BJ (cell line): ENCODE data around the gene TFEB. TPM values are rescaled to one million over a fixed set of nuclear protein-coding genes. Genes with fewer than 3 reads are reported as not detected.

Experiments used
- CTCF ChIA-PET: fragments of 350-600 bp; formaldehyde crosslinking; extraction: SDS; loops from one replicate; lab custom pipeline; 2021; ENCODE audit warnings: antibody characterized with exemption, inconsistent platforms; lab: Yijun Ruan, JAX
- POLR2A ChIA-PET: fragments of 300-600 bp; sonication (Branson Sonifier 250); formaldehyde crosslinking; extraction: SDS; loops from one replicate; lab custom pipeline; 2021; ENCODE audit warnings: antibody characterized with exemption; lab: Charles Lee
- DNase-seq: peaks from one replicate; pipeline ENCODE4 v3.0.0-alpha.2; 2011; ENCODE audit warnings: low read depth
- H3K27me3 ChIP-seq: 2 replicates; pipeline ENCODE4 v1.6.0; 2011; ENCODE audit warnings: low read length; ENCODE audit not compliant: control insufficient read depth, insufficient read depth
- H3K36me3 ChIP-seq: 2 replicates; pipeline ENCODE4 v1.5.1; 2011; ENCODE audit warnings: low read length; ENCODE audit not compliant: control insufficient read depth, insufficient read depth
- H3K4me3 ChIP-seq: 2 replicates; pipeline ENCODE4 v1.5.1; 2011; ENCODE audit warnings: low read depth, mild to moderate bottlenecking, control low read depth, low read length
- polyA plus RNA-seq: library from polyadenylated mRNA; depleted of rRNA; stranded (reverse); fragments of >200 nt; gene quantifications from 2 replicates; pipeline ENCODE4 v1.2.3, GENCODE V29; 2011
- TF ChIP-seq, protein P1 (sequence below): IDR thresholded peaks from 2 replicates; pipeline ENCODE4 v1.5.1; 2011; ENCODE audit warnings: low read depth, mild to moderate bottlenecking, control low read depth, inconsistent platforms, low read length, moderate library complexity; ENCODE audit not compliant: insufficient read depth

The TFEB gene
- polyA plus RNA-seq, 1 experiment: 21.9 TPM

DNA sequence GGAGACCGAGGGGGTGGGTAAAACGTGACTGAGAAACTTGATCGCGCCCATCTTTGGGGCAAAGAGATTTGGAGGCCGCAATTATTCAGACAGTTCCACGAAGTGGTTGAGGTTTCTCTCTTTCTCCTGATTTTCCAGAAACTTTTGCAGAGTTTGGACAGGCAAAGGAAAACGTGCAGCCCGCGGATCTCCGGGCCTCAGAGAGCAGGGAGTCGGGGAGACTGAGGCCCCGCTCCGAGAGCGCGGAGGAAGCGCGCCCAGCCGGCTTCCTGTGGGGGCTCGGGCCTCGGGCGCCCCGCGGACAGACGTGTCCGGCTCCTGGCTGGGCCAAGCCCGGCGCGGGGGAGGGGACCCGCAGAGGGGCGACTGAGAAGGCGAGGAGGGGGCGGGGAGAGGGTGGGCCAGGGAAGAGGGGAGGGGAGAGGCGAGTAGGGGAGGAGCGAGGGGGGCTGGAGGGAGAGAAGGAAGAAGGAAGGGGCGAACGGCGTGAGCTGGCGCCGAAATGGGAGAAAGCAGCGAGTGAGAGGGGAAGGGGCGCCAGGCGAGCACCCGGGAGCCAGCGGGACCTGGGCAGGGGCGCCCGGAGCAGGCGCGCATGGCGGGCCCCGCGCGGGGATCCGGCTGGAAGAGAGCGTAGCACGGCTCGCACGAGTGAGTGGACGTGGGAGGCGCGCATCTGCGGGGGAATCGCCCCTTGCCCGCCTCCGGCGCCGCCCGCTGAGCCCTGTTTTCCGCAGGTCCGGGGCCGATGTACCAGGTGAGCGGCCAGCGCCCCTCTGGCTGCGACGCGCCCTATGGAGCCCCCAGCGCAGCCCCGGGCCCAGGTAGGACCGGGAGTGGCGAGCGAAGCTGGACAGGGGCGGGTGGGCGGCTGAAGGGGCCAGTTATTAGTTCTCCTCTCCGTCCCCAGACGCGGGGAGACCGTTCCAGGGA, 97.1 kb downstream of the TFEB start, which contains the start of gene MDFI:
Gene MDFI, plus strand, starts transcription at position 467 of the 933 bp plus-strand sequence. Its CDS starts 282 bp downstream, at position 749.
- POLR2A ChIA-PET: no interaction called here
- Histone ChIP-seq H3K27me3 (peaks cover 60% of the 10 kb centered on the region), H3K36me3 (no peaks in the 10 kb centered on the region), H3K4me3 (no peak within 1 kb of the TSS)
- CTCF ChIA-PET: no interaction called here
- TF ChIP-seq, protein P1, sequence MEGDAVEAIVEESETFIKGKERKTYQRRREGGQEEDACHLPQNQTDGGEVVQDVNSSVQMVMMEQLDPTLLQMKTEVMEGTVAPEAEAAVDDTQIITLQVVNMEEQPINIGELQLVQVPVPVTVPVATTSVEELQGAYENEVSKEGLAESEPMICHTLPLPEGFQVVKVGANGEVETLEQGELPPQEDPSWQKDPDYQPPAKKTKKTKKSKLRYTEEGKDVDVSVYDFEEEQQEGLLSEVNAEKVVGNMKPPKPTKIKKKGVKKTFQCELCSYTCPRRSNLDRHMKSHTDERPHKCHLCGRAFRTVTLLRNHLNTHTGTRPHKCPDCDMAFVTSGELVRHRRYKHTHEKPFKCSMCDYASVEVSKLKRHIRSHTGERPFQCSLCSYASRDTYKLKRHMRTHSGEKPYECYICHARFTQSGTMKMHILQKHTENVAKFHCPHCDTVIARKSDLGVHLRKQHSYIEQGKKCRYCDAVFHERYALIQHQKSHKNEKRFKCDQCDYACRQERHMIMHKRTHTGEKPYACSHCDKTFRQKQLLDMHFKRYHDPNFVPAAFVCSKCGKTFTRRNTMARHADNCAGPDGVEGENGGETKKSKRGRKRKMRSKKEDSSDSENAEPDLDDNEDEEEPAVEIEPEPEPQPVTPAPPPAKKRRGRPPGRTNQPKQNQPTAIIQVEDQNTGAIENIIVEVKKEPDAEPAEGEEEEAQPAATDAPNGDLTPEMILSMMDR: no peak
- no peak for DNase-seq

DNA sequence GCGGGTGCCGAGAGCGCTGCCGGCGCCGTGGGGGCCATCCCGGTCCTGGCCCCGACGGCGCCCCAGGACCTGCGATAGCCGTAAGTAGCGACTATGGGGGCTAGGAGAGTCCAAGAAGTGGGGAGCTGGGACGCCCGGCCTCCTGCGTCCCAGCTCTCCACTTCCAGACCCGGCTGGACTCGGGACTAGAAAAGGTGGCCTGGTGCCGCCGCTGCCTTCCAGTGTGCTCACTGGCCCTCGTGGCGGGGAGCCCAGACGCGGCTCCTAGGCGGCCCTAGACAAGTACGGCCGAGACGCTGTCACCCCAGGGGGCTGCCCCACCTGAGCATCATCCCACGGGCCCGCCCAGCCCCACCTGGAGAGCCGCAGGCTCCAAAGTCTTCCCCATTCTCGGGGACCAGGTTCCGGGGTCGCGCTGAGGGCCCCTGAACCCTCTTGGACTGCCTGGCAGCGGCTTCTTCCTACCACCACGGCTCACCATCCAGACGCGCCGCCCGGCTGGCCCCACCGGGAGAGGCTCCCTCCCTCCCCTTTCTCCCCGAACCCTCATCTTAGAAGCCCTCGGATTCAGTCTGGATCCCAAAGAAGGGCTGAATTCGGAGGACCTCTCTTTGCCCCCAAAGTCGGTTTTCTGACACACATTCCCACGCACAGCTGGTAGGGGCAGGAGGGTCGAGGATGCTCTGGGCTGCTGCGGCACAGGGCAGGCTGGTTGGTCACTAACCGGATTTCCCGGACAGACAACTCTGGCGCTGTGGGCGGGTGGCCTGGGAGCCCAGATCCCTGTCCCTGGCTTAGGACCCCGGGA, 98.0 kb downstream of the TFEB start:
- POLR2A ChIA-PET: no interaction called here

DNA sequence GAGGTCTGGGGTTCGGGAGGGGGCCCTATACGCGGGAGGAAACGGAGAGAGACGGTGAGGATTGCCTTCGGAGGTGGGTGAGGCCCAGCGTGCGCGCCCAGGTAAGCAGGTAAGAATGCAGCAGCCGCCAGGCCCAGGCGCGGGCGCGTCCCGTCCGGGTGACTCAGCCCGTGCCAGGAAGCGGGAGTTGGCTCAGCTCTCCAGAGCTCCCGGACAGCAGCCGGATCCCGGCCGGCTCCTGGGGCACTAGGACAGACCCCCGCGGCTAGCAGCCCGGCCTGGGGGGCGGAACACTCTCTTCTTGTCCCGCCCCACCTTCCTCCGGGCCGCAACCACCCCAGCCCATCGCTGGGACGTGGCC, 98.6 kb downstream of the TFEB start:
- POLR2A ChIA-PET: no interaction called here

More for the DNA sequence above, 98.0 kb downstream of the TFEB start:
- DNase-seq: no peak
- TF ChIP-seq, protein P1: no peak
- H3K36me3 ChIP-seq: no peaks in the 10 kb centered on the region
- H3K27me3 ChIP-seq: peaks cover 56% of the 10 kb centered on the region
- H3K4me3 ChIP-seq: no peak overlapping the region
- CTCF ChIA-PET: interaction anchor here (1.0 kb wide), 3 partner anchors 18 to 46 kb away, joined by 3 read pairs; no protein-coding TSS in a partner anchor

DNA sequence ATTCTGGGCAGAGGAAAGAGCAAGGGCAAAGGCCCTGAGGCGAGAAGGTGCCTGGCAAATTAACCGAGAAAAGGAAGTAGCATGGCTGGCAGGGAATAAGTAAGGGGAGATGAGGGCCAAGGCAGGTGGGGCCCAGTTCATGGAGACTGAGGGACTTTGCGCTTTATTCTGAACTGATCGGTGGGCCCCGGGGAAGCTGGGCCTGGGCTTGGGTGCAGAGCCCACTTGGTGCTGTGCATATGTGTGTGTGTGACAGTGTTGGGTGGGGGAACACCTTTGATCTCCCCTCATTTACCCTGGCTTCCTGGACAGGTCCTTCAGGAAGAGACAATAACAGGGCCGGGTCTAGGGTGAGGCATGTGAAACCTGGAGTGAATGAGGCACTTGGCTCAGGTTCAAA, 100.0 kb downstream of the TFEB start:
- Histone ChIP-seq H3K27me3 (peaks cover 43% of the 10 kb centered on the region), H3K36me3 (no peaks in the 10 kb centered on the region), H3K4me3 (no peak overlapping the region)
- ChIA-PET POLR2A (no interaction called here), CTCF (no interaction called here)
- TF ChIP-seq, protein P1: no peak
- no peak for DNase-seq

More for the DNA sequence above, 98.6 kb downstream of the TFEB start:
- H3K27me3 ChIP-seq: peaks cover 53% of the 10 kb centered on the region
- CTCF ChIA-PET: interaction anchor here (1.0 kb wide), 3 partner anchors 18 to 47 kb away, joined by 3 read pairs; no protein-coding TSS in a partner anchor
- DNase-seq: no peak
- H3K36me3 ChIP-seq: no peaks in the 10 kb centered on the region
- H3K4me3 ChIP-seq: no peak overlapping the region
- TF ChIP-seq, protein P1: no peak

DNA sequence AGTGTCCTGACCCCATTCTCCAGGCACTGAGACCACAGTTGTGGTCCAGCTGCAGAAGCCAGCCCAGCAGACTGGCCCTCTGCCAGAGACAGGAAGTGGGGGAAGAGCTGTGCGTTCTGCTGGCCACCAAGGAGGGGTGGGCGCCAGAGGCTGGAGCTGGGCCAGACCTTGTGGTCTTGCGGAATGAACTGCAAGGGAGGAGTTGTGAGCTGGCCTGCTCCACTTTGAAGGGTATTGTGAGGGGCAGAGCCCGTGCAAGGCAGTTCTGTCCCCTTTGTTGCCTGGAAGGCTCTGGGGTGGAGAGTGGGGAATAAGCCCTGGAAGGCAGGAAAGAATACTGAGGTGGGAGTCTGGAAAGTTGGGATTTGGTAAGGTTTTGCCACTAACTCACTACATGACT, 100.8 kb downstream of the TFEB start:
- POLR2A ChIA-PET: no interaction called here
- TF ChIP-seq, protein P1: no peak
- CTCF ChIA-PET: no interaction called here
- DNase-seq: no peak
- H3K27me3 ChIP-seq: peaks cover 36% of the 10 kb centered on the region
- no peaks in the 10 kb centered on the region for H3K36me3 ChIP-seq
- H3K4me3 ChIP-seq: no peak overlapping the region
